ENCODE data around the gene GRIN2A. TPM values are rescaled to one million over a fixed set of nuclear protein-coding genes. Genes with fewer than 3 reads are reported as not detected.

The GRIN2A gene
- total and polyA plus RNA-seq, 2 of the 8 experiments (the other 6 are each of a cell fraction or from before 2014, with no cell fraction given): 0.18 to 1.8 TPM

DNA sequence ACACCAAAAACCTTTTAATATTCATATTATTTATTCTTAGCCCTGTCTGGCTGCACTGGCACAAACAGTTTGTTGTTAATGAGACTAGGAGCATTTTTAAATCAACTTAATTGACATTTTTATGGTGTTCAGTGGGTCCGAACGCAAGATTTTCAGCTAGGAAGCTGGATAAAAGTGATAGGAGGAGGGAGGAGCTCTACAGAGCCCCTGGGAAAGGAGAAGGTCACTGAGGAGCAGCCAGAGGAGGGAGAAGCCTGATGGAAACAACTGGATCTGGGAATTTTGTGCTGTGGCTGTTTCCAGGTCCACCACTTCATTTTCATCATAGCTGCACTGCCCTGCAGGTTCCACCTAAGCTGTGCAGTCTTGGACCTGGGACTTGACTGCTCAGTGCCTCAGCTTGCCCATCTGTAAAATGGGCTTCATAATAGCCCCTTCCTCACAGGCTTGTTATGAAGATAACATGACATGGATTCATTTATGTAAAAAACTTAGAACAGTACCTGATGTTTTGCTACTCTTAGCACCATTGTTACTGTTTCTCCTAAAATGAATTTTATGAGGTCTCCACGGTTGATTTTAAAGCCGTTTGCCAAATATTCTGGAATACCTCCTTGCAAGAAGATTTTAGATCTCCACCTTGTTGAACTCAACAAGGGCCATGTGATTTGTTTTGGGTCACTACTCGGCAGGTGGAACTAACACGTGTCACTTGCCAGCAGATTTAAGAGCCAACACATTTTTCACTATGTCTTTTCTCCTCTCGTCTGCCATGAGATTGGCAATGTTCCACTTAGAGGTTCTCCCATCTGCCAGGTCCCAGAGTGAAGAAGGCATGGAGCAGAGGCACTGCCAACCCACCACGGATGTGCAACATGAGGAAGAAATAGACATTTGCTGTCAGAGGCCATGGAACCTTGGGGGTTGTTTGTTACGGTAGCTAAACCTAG is 18.7 kb upstream of the GRIN2A start:
- ChIA-PET POLR2A (ENCODE audit: partially characterized antibody) (no interaction called here), CTCF (ENCODE audit: partially characterized antibody) (no interaction called here)
- Histone ChIP-seq H2BK20ac (ENCODE audit: low read length) (no peak overlapping the region), H3K14ac (ENCODE audit: insufficient read length) (no peak overlapping the region), H2BK120ac (replicated peaks; ENCODE audit: low read depth, low read length) (no peak overlapping the region), H4K91ac (replicated peaks; ENCODE audit: insufficient read length, low read length) (no peak overlapping the region), H3K4ac (replicated peaks; ENCODE audit: insufficient read length, low read depth, low read length) (no peak overlapping the region), H3K4me1 (replicated peaks in 1 of 4; ENCODE audit: control insufficient read depth in 3 of 4, insufficient read depth in 4 of 4, low read length in 3 of 4) (no peaks in the 10 kb centered on the region; a peak in 1 of 7 replicates), H3K27ac (ENCODE audit: low read depth, low read length) (no peak overlapping the region), H3K4me2 (ENCODE audit: insufficient read depth in 1 of 2, low read depth in 2 of 2, low read length in 2 of 2) (no peak overlapping the region), H3K18ac (ENCODE audit: extremely low read depth, low read length) (no peak overlapping the region), H2BK12ac (ENCODE audit: low read depth, low read length) (no peak overlapping the region), H3K56ac (replicated peaks; ENCODE audit: insufficient read length, low read depth, low read length) (no peak overlapping the region), H3K4me3 (ENCODE audit: extremely low read depth in 1 of 4, insufficient read depth in 2 of 4, low read depth in 3 of 4, low read length in 4 of 4) (no peak overlapping the region), H3K79me1 (ENCODE audit: low read depth, low read length) (no peaks in the 10 kb centered on the region), H3K27me3 (replicated peaks in 1 of 4; ENCODE audit: control insufficient read depth in 3 of 4, extremely low read depth in 1 of 4, insufficient read depth in 3 of 4, low read length in 3 of 4) (no peaks in the 10 kb centered on the region), H4K20me1 (replicated peaks in 1 of 2; ENCODE audit: control insufficient read depth in 1 of 2, insufficient read depth in 2 of 2, low read length in 2 of 2) (no peaks in the 10 kb centered on the region), H3K23ac (ENCODE audit: insufficient read length) (no peak overlapping the region), H2AK5ac (ENCODE audit: low read depth, low read length) (no peak overlapping the region), H3K79me2 (ENCODE audit: control insufficient read depth in 1 of 2, insufficient read depth in 2 of 2, low read length in 2 of 2) (no peaks in the 10 kb centered on the region), H2BK5ac (ENCODE audit: low read depth, low read length) (no peak overlapping the region), H3K9me3 (ENCODE audit: insufficient read depth in 2 of 2, low read depth in 1 of 2, low read length in 1 of 2) (peaks cover 0 to 4% of the 10 kb centered on the region in 2 experiments; a peak in 3 of 4 replicates), H3K36me3 (ENCODE audit: control insufficient read depth in 2 of 4, insufficient read depth in 4 of 4, low read length in 3 of 4) (no peaks in the 10 kb centered on the region), H2AFZ (ENCODE audit: low read length) (0 out of 2 replicates have a peak overlapping the region, but pooled peaks have one; percentile 21), H3K23me2 (ENCODE audit: low read depth, low read length) (no peaks in the 10 kb centered on the region), H4K8ac (ENCODE audit: extremely low read depth, insufficient read depth, low read length) (no peak overlapping the region), H3K9ac (replicated peaks in 1 of 4; ENCODE audit: extremely low read depth in 1 of 4, low read depth in 3 of 4, low read length in 3 of 4) (no peak overlapping the region), H4K5ac (ENCODE audit: insufficient read length, low read depth, low read length) (no peak overlapping the region), H2BK15ac (ENCODE audit: low read length) (no peak overlapping the region)
- no peak for DNase-seq (ENCODE audit: low read depth in 1 of 2, low spot score in 2 of 2)
- no peak for FAIRE-seq
- 88% methylated on average over 9 of the region's 9 CpGs; no CpG with 5 or more reads in 1 of the 2 experiments for WGBS, 2 experiments (ENCODE audit: extremely low coverage in 1 of 2, insufficient coverage in 1 of 2, insufficient read length in 1 of 2, insufficient replicate concordance in 2 of 2, low coverage in 1 of 2, low lambda C conversion rate in 2 of 2, missing lambda C conversion rate in 1 of 2)
- TF ChIP-seq GTF2F1 (IDR thresholded peaks at IDR 0.05; ENCODE audit: borderline replicate concordance, low read depth, low read length): no peak
- TF ChIP-seq RFX5 (IDR thresholded peaks at IDR 0.05; ENCODE audit: borderline replicate concordance, low read depth, low read length): no peak
- TF ChIP-seq SUZ12 (IDR thresholded peaks at IDR 0.05; ENCODE audit: low read length): no peak
- no peak for TF ChIP-seq EP300 (IDR thresholded peaks at IDR 0.05; ENCODE audit: borderline replicate concordance in 1 of 2, low read depth in 2 of 2, low read length in 2 of 2)
- TF ChIP-seq TBP (IDR thresholded peaks at IDR 0.05; ENCODE audit: low read depth, low read length): no peak
- no peak for TF ChIP-seq POLR2A (IDR thresholded peaks at IDR 0.05; ENCODE audit: control extremely low read depth in 1 of 2, low read depth in 2 of 2, low read length in 2 of 2)
- no peak for TF ChIP-seq CREB1 (IDR thresholded peaks at IDR 0.05)
- TF ChIP-seq MAFK (IDR thresholded peaks at IDR 0.05; ENCODE audit: low read depth, low read length): no peak
- no peak for TF ChIP-seq CHD2 (IDR thresholded peaks at IDR 0.05; ENCODE audit: low read length)
- TF ChIP-seq RNF2 (IDR thresholded peaks at IDR 0.05; ENCODE audit: borderline replicate concordance, low read depth, low read length, missing control alignments, poor library complexity, severe bottlenecking): no peak
- TF ChIP-seq SAP30 (IDR thresholded peaks at IDR 0.05; ENCODE audit: insufficient read depth, insufficient replicate concordance, low read length): no peak
- no peak for TF ChIP-seq PHF8 (conservative IDR thresholded peaks at IDR 0.05; ENCODE audit: low read depth, low read length)
